ENCODE results near the gene TUBAL3. TPM values are rescaled to one million over a fixed set of nuclear protein-coding genes. Genes with fewer than 3 reads are reported as not detected.

TUBAL3 gene
- total RNA-seq, result 0.11 TPM
- long read RNA-seq, result 0 reads

- ATAC-seq (ENCODE audit: poor library complexity) (no peak), DNase-seq (no peak)
- intact Hi-C loops (cut with DNase I), result no loop called here
Observed at GRCh38 chr10:5404208-5405041, at the start of gene TUBAL3. Gene TUBAL3 (minus strand): TSS chr10:5404828. CDS start chr10:5404792, 36 bp downstream.

- DNase-seq (no peak), ATAC-seq (ENCODE audit: poor library complexity) (no peak)
- intact Hi-C loops (cut with DNase I), result no loop called here
Observed at GRCh38 chr10:5453749-5454489, 49.3 kb upstream of the TUBAL3 start.

- ATAC-seq (ENCODE audit: poor library complexity) (no peak), DNase-seq (no peak)
- intact Hi-C loops (cut with DNase I), result no loop called here
Observed at GRCh38 chr10:5450605-5451384, 46.2 kb upstream of the TUBAL3 start.

GRCh38 chr10:5449823-5450222, 45.2 kb upstream of the TUBAL3 start:
- peak; percentile 57 for ATAC-seq (ENCODE audit: poor library complexity)
- intact Hi-C loops (cut with DNase I), result loop anchor here (10.0 kb wide), 1 partner anchor 425 kb away; no protein-coding TSS in a partner anchor
- DNase-seq, result no peak

DNA sequence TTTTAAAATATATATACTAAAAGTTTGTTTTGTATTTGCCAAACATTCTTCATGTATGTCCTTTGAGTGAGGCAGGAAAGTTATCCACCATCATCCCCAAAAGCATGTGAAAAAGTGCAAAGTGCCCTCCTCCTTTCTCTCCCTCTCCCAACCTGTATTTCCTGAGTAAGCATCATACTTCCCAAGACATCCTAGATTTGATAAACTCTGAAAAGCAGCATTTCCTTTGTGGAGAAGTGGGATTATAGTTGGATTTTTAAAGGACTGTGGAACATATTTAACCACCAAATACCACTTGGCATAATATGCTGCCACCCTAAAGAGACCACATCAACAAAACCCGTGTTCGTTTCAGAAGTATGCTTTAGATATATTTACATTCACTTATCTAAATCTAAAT, 44.6 kb upstream of the TUBAL3 start:
- ATAC-seq (ENCODE audit: poor library complexity) (no peak), DNase-seq (no peak)
- intact Hi-C loops (cut with DNase I), result loop anchor here (10.0 kb wide), 1 partner anchor 426 kb away; no protein-coding TSS in a partner anchor

- DNase-seq (no peak), ATAC-seq (ENCODE audit: poor library complexity) (no peak)
- intact Hi-C loops (cut with DNase I), result loop anchor here (10.0 kb wide), 1 partner anchor 426 kb away; no protein-coding TSS in a partner anchor
Observed at GRCh38 chr10:5448333-5449001, 43.8 kb upstream of the TUBAL3 start.

DNA sequence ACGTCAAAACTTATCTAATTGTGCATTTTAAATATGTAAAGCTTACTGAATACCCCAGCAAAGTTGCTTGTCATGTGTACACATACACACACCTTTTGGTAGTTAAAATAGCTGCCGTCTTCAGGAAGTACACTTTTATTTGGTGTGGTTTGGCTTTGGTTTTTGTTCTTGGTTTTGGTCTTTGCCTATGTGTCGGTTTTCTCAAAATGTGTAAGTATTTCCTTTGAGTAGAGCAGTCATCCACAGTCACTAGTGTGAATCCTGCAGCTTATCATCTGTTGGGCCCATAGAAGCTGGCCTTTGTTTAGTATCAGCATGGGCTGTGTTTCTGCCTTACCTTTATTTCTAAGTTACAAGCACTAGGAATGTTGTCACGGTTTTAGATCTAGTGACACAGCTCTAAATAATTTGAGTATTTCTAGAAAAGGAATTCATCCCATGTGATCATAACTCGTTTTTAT, 43.0 kb upstream of the TUBAL3 start:
- DNase-seq, result no peak
- intact Hi-C loops (cut with DNase I), result loop anchor here (10.0 kb wide), 1 partner anchor 427 kb away; no protein-coding TSS in a partner anchor
- no peak for ATAC-seq (ENCODE audit: poor library complexity)

DNA sequence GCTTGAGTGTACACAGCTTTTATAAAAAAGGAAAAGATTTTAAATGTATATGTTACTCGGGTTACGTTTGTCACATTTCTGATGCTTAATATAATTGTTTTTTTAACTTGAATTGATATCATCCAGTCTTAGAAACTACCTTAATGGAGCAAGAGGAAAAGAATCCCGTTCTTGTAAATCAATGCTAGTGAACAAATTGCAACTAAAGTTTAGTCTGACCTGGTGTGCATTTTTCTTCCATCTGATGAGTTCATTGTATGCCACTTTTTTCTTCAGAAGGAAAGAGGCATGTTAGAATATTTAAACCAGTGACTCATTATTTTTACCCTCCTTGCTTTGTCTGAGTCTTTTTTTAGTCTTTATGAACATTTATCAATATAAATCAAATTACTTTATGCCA, 42.4 kb upstream of the TUBAL3 start:
- DNase-seq, result no peak
- intact Hi-C loops (cut with DNase I), result loop anchor here (10.0 kb wide), 1 partner anchor 428 kb away; no protein-coding TSS in a partner anchor
- ATAC-seq (ENCODE audit: poor library complexity), result no peak

- ATAC-seq (ENCODE audit: poor library complexity) (peak; percentile 96), DNase-seq (peak; percentile 95)
- intact Hi-C loops (cut with DNase I), result loop anchor here (10.0 kb wide), 1 partner anchor 428 kb away; no protein-coding TSS in a partner anchor
Observed at GRCh38 chr10:5446390-5446926, 41.8 kb upstream of the TUBAL3 start.

- no peak for DNase-seq
- intact Hi-C loops (cut with DNase I), result loop anchor here (10.0 kb wide), 1 partner anchor 430 kb away; no protein-coding TSS in a partner anchor
- ATAC-seq (ENCODE audit: poor library complexity), result no peak
Observed at GRCh38 chr10:5445006-5445405, 40.4 kb upstream of the TUBAL3 start.

GRCh38 chr10:5443429-5443828, 38.8 kb upstream of the TUBAL3 start:
- intact Hi-C loops (cut with DNase I), result loop anchor here (2.0 to 10.0 kb wide), 2 partner anchors 179 to 431 kb away; no protein-coding TSS in a partner anchor
- ATAC-seq (ENCODE audit: poor library complexity) (no peak), DNase-seq (no peak)

GRCh38 chr10:5442990-5443370, 38.4 kb upstream of the TUBAL3 start:
- DNase-seq (no peak), ATAC-seq (ENCODE audit: poor library complexity) (no peak)
- intact Hi-C loops (cut with DNase I), result loop anchor here (2.0 to 10.0 kb wide), 2 partner anchors 180 to 432 kb away; no protein-coding TSS in a partner anchor

DNA sequence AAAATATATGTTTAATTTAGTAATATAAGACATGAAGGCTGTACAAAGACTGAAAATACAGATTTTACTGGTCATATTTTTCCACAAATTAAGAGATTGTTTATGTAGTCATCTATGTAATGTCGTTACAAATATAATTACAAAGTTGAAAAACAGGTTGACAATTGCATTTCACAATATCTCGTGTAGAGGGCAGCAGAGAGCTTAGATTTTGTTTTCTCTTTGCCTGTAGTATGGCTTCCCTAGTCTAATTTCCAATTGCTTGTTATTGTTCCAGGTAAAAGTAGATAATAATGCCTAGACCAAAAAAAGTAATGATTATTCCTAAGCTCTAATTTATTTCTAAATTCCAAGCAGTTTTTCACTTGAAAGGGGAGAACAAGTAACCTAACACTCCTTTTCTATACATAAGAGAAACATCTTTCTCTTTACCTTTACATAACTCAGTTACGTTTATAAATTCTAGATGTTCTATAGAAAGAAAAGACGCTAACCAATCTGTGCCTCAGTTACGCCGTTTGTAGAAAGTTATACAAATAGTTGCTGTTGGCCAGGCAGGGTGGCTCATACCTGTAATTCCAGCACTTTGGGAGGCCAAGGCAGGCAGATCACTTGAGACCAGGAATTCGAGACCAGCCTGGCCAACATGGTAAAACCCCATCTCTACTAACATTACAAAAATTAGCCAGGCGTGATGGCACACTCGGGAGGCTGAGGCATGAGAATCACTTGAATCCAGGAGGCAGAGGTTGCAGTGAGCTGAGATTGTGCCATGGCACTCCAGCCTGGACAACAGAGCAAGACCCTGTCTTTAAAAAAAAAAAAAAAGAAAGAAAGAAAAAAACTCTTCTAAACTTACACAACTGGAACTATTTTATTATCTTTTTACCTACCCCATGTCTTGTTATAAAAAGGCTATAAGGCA, 37.7 kb upstream of the TUBAL3 start:
- intact Hi-C loops (cut with DNase I), result loop anchor here (2.0 to 10.0 kb wide), 2 partner anchors 180 to 432 kb away; no protein-coding TSS in a partner anchor
- ATAC-seq (ENCODE audit: poor library complexity) (peak; percentile 43), DNase-seq (no peak)

GRCh38 chr10:5441106-5441505, 36.5 kb upstream of the TUBAL3 start:
- intact Hi-C loops (cut with DNase I), result loop anchor here (10.0 kb wide), 1 partner anchor 434 kb away; no protein-coding TSS in a partner anchor
- ATAC-seq (ENCODE audit: poor library complexity) (no peak), DNase-seq (no peak)

GRCh38 chr10:5440206-5440605, 35.6 kb upstream of the TUBAL3 start:
- no peak for ATAC-seq (ENCODE audit: poor library complexity)
- intact Hi-C loops (cut with DNase I), result loop anchor here (10.0 kb wide), 1 partner anchor 435 kb away; no protein-coding TSS in a partner anchor
- DNase-seq, result no peak

DNA sequence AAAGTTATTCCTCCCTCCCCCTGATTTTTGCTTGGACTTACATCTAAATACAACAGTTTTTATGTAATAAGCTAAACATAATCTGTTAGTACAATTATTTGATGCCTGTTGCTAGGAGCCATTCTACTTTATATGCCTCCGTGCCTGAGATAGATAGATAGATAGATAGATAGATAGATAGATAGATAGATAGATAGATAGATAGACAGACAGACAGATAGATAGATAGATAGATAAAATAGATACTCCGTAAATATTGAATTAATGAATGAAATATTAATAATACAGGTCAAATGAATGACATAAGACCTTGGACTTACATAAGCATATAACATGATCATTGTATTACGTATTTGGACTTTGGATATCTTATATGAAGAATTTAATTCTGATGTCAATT, 30.7 kb upstream of the TUBAL3 start:
- DNase-seq (no peak), ATAC-seq (ENCODE audit: poor library complexity) (no peak)
- intact Hi-C loops (cut with DNase I), result no loop called here
